Measurements from ENCODE around the gene CBFA2T3.

- no peak for TF ChIP-seq POLR2A (IDR thresholded peaks at IDR 0.05; ENCODE audit: low read length)
- TF ChIP-seq GATA1 (IDR thresholded peaks at IDR 0.05; ENCODE audit: low read depth, low read length): no peak
These were observed 132.5 kb downstream of the CBFA2T3 start for GRCh38 chr16:88844419-88845036.

Measured in erythroblast (primary cell).